ENCODE results near the gene SDK1.

The SDK1 gene

GRCh38 chr7:3778345-3778744, 477.3 kb downstream of the SDK1 start:
- no peak overlapping the region for H3K4me3 ChIP-seq (ENCODE audit: insufficient read depth in 1 of 2, low read depth in 1 of 2, low read length in 2 of 2)
- H4K8ac ChIP-seq (ENCODE audit: low read length): no peak overlapping the region
- no peak for DNase-seq
- no peaks in the 10 kb centered on the region for H3K36me3 ChIP-seq (ENCODE audit: control insufficient read depth in 1 of 2, insufficient read depth in 2 of 2, low read depth in 1 of 2, low read length in 2 of 2)
- peaks cover 46% of the 10 kb centered on the region for H3K9me3 ChIP-seq (ENCODE audit: control insufficient read depth, low read length)
- no peak overlapping the region for H4K91ac ChIP-seq (ENCODE audit: low read length)
- no peak overlapping the region for H2BK12ac ChIP-seq (ENCODE audit: low read length in 2 of 2)
- H2BK120ac ChIP-seq (ENCODE audit: low read depth, low read length): no peak overlapping the region
- no peak overlapping the region for H3K4me2 ChIP-seq (ENCODE audit: low read length, poor library complexity, severe bottlenecking)
- H3K27ac ChIP-seq (ENCODE audit: low read length, poor library complexity, severe bottlenecking): no peak overlapping the region
- H3K23ac ChIP-seq (ENCODE audit: low read length in 2 of 2): no peak overlapping the region
- H3K79me1 ChIP-seq (replicated peaks; ENCODE audit: low read length, poor library complexity, severe bottlenecking): no peaks in the 10 kb centered on the region
- 97% methylated on average over 3 of the region's 8 CpGs for WGBS
- no peak overlapping the region for H2AK5ac ChIP-seq (ENCODE audit: low read length, severe bottlenecking)
- H3K18ac ChIP-seq (ENCODE audit: low read depth in 1 of 2, low read length in 2 of 2): no peak overlapping the region
- H3K4ac ChIP-seq (ENCODE audit: low read depth in 1 of 2, low read length in 2 of 2): no peak overlapping the region
- no peak overlapping the region for H3K14ac ChIP-seq (ENCODE audit: low read length in 2 of 2)
- no peaks in the 10 kb centered on the region for H3K4me1 ChIP-seq (ENCODE audit: control insufficient read depth, insufficient read depth, low read depth, low read length)
- no peak overlapping the region for H2BK5ac ChIP-seq (ENCODE audit: low read depth, low read length, poor library complexity, severe bottlenecking)
- no peak overlapping the region for H3K9ac ChIP-seq (ENCODE audit: low read length)
- no peaks in the 10 kb centered on the region for H3K27me3 ChIP-seq (ENCODE audit: control insufficient read depth in 1 of 2, insufficient read depth in 1 of 2, low read length in 2 of 2)
- no peak overlapping the region for H2BK15ac ChIP-seq (ENCODE audit: low read depth, poor library complexity, severe bottlenecking)
- no peak overlapping the region for H2AFZ ChIP-seq (ENCODE audit: low read depth, low read length)

GRCh38 chr7:3780016-3780415, 479.0 kb downstream of the SDK1 start:
- no peak overlapping the region for H4K91ac ChIP-seq (ENCODE audit: low read length)
- H3K27ac ChIP-seq (ENCODE audit: low read length, poor library complexity, severe bottlenecking): no peak overlapping the region
- H3K27me3 ChIP-seq (ENCODE audit: control insufficient read depth in 1 of 2, insufficient read depth in 1 of 2, low read length in 2 of 2): no peaks in the 10 kb centered on the region
- H3K4me3 ChIP-seq (ENCODE audit: insufficient read depth in 1 of 2, low read depth in 1 of 2, low read length in 2 of 2): no peak overlapping the region
- no peak overlapping the region for H2AFZ ChIP-seq (ENCODE audit: low read depth, low read length)
- no peak for DNase-seq
- H3K4me2 ChIP-seq (ENCODE audit: low read length, poor library complexity, severe bottlenecking): no peak overlapping the region
- H3K79me1 ChIP-seq (replicated peaks; ENCODE audit: low read length, poor library complexity, severe bottlenecking): no peaks in the 10 kb centered on the region
- H3K9me3 ChIP-seq (ENCODE audit: control insufficient read depth, low read length): peaks cover 54% of the 10 kb centered on the region
- H3K4ac ChIP-seq (ENCODE audit: low read depth in 1 of 2, low read length in 2 of 2): no peak overlapping the region
- no peak overlapping the region for H2BK5ac ChIP-seq (ENCODE audit: low read depth, low read length, poor library complexity, severe bottlenecking)
- H2BK15ac ChIP-seq (ENCODE audit: low read depth, poor library complexity, severe bottlenecking): no peak overlapping the region
- H3K23ac ChIP-seq (ENCODE audit: low read length in 2 of 2): no peak overlapping the region
- H3K9ac ChIP-seq (ENCODE audit: low read length): no peak overlapping the region
- H3K18ac ChIP-seq (ENCODE audit: low read depth in 1 of 2, low read length in 2 of 2): no peak overlapping the region
- no peaks in the 10 kb centered on the region for H3K36me3 ChIP-seq (ENCODE audit: control insufficient read depth in 1 of 2, insufficient read depth in 2 of 2, low read depth in 1 of 2, low read length in 2 of 2)
- H3K4me1 ChIP-seq (ENCODE audit: control insufficient read depth, insufficient read depth, low read depth, low read length): no peaks in the 10 kb centered on the region
- H2BK12ac ChIP-seq (ENCODE audit: low read length in 2 of 2): no peak overlapping the region
- no peak overlapping the region for H2BK120ac ChIP-seq (ENCODE audit: low read depth, low read length)
- no peak overlapping the region for H3K14ac ChIP-seq (ENCODE audit: low read length in 2 of 2)
- H4K8ac ChIP-seq (ENCODE audit: low read length): no peak overlapping the region
- 70% methylated on average over 1 of the region's 2 CpGs for WGBS
- no peak overlapping the region for H2AK5ac ChIP-seq (ENCODE audit: low read length, severe bottlenecking)

- Histone ChIP-seq H2BK15ac (ENCODE audit: low read depth, poor library complexity, severe bottlenecking) (no peak overlapping the region), H3K27ac (ENCODE audit: low read length, poor library complexity, severe bottlenecking) (no peak overlapping the region), H3K14ac (ENCODE audit: low read length in 2 of 2) (no peak overlapping the region), H3K79me1 (replicated peaks; ENCODE audit: low read length, poor library complexity, severe bottlenecking) (no peaks in the 10 kb centered on the region), H4K8ac (ENCODE audit: low read length) (no peak overlapping the region), H3K18ac (ENCODE audit: low read depth in 1 of 2, low read length in 2 of 2) (no peak overlapping the region), H3K9ac (ENCODE audit: low read length) (no peak overlapping the region), H3K36me3 (ENCODE audit: control insufficient read depth in 1 of 2, insufficient read depth in 2 of 2, low read depth in 1 of 2, low read length in 2 of 2) (no peaks in the 10 kb centered on the region), H3K4me3 (ENCODE audit: insufficient read depth in 1 of 2, low read depth in 1 of 2, low read length in 2 of 2) (no peak overlapping the region), H2BK5ac (ENCODE audit: low read depth, low read length, poor library complexity, severe bottlenecking) (no peak overlapping the region), H3K4ac (ENCODE audit: low read depth in 1 of 2, low read length in 2 of 2) (no peak overlapping the region), H4K91ac (ENCODE audit: low read length) (no peak overlapping the region), H2AK5ac (ENCODE audit: low read length, severe bottlenecking) (no peak overlapping the region), H2AFZ (ENCODE audit: low read depth, low read length) (no peak overlapping the region), H3K4me1 (ENCODE audit: control insufficient read depth, insufficient read depth, low read depth, low read length) (no peaks in the 10 kb centered on the region), H3K4me2 (ENCODE audit: low read length, poor library complexity, severe bottlenecking) (no peak overlapping the region), H3K23ac (ENCODE audit: low read length in 2 of 2) (no peak overlapping the region), H3K27me3 (ENCODE audit: control insufficient read depth in 1 of 2, insufficient read depth in 1 of 2, low read length in 2 of 2) (no peaks in the 10 kb centered on the region), H3K9me3 (ENCODE audit: control insufficient read depth, low read length) (peaks cover 54% of the 10 kb centered on the region), H2BK120ac (ENCODE audit: low read depth, low read length) (no peak overlapping the region), H2BK12ac (ENCODE audit: low read length in 2 of 2) (no peak overlapping the region)
- DNase-seq: no peak
- WGBS: 55% methylated on average over 2 of the region's 2 CpGs
Observed at GRCh38 chr7:3780525-3780924, 479.5 kb downstream of the SDK1 start.

- 70% methylated on average over 1 of the region's 1 CpG for WGBS
- H3K23ac ChIP-seq (ENCODE audit: low read length in 2 of 2): no peak overlapping the region
- no peaks in the 10 kb centered on the region for H3K27me3 ChIP-seq (ENCODE audit: control insufficient read depth in 1 of 2, insufficient read depth in 1 of 2, low read length in 2 of 2)
- H2AK5ac ChIP-seq (ENCODE audit: low read length, severe bottlenecking): no peak overlapping the region
- no peak overlapping the region for H2BK5ac ChIP-seq (ENCODE audit: low read depth, low read length, poor library complexity, severe bottlenecking)
- H3K9ac ChIP-seq (ENCODE audit: low read length): no peak overlapping the region
- no peak overlapping the region for H3K4ac ChIP-seq (ENCODE audit: low read depth in 1 of 2, low read length in 2 of 2)
- no peaks in the 10 kb centered on the region for H3K79me1 ChIP-seq (replicated peaks; ENCODE audit: low read length, poor library complexity, severe bottlenecking)
- no peak overlapping the region for H2BK12ac ChIP-seq (ENCODE audit: low read length in 2 of 2)
- no peaks in the 10 kb centered on the region for H3K4me1 ChIP-seq (ENCODE audit: control insufficient read depth, insufficient read depth, low read depth, low read length)
- H2BK15ac ChIP-seq (ENCODE audit: low read depth, poor library complexity, severe bottlenecking): no peak overlapping the region
- no peak for DNase-seq
- no peak overlapping the region for H4K8ac ChIP-seq (ENCODE audit: low read length)
- no peak overlapping the region for H2AFZ ChIP-seq (ENCODE audit: low read depth, low read length)
- H3K4me3 ChIP-seq (ENCODE audit: insufficient read depth in 1 of 2, low read depth in 1 of 2, low read length in 2 of 2): no peak overlapping the region
- no peaks in the 10 kb centered on the region for H3K36me3 ChIP-seq (ENCODE audit: control insufficient read depth in 1 of 2, insufficient read depth in 2 of 2, low read depth in 1 of 2, low read length in 2 of 2)
- no peak overlapping the region for H3K4me2 ChIP-seq (ENCODE audit: low read length, poor library complexity, severe bottlenecking)
- H3K9me3 ChIP-seq (ENCODE audit: control insufficient read depth, low read length): peaks cover 50% of the 10 kb centered on the region
- H4K91ac ChIP-seq (ENCODE audit: low read length): no peak overlapping the region
- H2BK120ac ChIP-seq (ENCODE audit: low read depth, low read length): no peak overlapping the region
- no peak overlapping the region for H3K27ac ChIP-seq (ENCODE audit: low read length, poor library complexity, severe bottlenecking)
- no peak overlapping the region for H3K14ac ChIP-seq (ENCODE audit: low read length in 2 of 2)
- H3K18ac ChIP-seq (ENCODE audit: low read depth in 1 of 2, low read length in 2 of 2): no peak overlapping the region
Observed at GRCh38 chr7:3781607-3782006, 480.6 kb downstream of the SDK1 start.

Measured in mesenchymal stem cell (in vitro differentiated cells and primary cell).